Astrocyte (in vitro differentiated cells and primary cell): ENCODE measurements around the gene GK.

ENCODE experiments used
- CTCF ChIP-seq: IDR thresholded peaks from 2 replicates; pipeline ENCODE4 v1.5.1; 2011; ENCODE audit warnings: low read depth, mild to moderate bottlenecking, inconsistent platforms, low read length, moderate library complexity; ENCODE audit not compliant: insufficient read depth
- EZH2 ChIP-seq: IDR thresholded peaks from 2 replicates; pipeline ENCODE4 v1.6.1; 2012; ENCODE audit warnings: mild to moderate bottlenecking, low read length, inconsistent platforms; ENCODE audit not compliant: insufficient read depth

- TF ChIP-seq CTCF: no peak
- TF ChIP-seq EZH2: no peak
Measured at GRCh38 chrX:30642642-30643041, 10.6 kb upstream of the GK start.
